ENCODE results near the gene TNKS2.

DNA sequence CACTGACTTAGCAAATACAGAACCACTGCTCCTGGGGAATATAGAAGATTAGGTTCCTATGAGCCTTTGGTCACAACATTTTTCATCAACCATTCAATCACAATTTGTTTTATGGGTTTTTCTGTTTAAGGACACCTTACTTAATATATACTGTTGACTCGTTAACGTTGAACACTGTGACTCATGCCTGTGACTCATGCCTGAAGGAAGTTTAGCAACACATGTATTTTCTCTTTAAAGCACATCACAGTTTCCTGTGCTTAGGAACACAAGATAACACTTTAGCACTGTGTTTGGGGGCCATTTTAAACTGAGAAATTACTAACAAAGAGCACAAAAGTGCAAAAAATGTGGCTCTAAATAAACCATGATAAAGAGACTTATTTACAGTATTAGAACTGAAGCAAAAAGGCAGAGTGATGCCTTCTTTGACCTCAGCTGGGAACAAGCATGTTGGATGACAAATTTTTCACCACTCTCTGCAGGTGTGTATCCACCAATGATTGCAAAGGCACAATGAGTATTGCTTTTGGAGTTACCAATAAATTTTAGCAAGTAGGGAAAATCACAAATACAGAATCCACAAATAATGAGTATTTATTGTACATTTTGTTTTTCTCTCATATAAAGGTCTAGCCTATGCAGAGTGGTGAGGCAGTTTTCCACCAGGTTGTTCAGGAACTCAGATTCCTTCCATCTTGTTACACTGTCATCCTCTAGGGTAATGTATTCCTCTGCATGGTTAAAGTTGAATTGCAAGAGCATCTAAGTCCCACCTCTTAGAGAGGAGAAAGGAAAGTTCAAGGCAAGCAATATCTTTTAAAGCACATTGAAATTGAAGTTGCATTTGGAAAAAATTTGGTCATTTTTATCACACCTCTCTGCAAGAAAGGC is 103.8 kb downstream of the TNKS2 start:
- TF ChIP-seq, protein P1, sequence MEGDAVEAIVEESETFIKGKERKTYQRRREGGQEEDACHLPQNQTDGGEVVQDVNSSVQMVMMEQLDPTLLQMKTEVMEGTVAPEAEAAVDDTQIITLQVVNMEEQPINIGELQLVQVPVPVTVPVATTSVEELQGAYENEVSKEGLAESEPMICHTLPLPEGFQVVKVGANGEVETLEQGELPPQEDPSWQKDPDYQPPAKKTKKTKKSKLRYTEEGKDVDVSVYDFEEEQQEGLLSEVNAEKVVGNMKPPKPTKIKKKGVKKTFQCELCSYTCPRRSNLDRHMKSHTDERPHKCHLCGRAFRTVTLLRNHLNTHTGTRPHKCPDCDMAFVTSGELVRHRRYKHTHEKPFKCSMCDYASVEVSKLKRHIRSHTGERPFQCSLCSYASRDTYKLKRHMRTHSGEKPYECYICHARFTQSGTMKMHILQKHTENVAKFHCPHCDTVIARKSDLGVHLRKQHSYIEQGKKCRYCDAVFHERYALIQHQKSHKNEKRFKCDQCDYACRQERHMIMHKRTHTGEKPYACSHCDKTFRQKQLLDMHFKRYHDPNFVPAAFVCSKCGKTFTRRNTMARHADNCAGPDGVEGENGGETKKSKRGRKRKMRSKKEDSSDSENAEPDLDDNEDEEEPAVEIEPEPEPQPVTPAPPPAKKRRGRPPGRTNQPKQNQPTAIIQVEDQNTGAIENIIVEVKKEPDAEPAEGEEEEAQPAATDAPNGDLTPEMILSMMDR (optimal IDR thresholded peaks at IDR 0.05 in 1 of 3, IDR thresholded peaks at IDR 0.05 in 1 of 3, conservative IDR thresholded peaks at IDR 0.05 in 1 of 3; ENCODE audit: extremely low read depth in 1 of 3, insufficient read depth in 2 of 3, low read length in 3 of 3) = no peak
- no peak for TF ChIP-seq EZH2 (IDR thresholded peaks at IDR 0.05; ENCODE audit: low read length)

Measured in keratinocyte (primary cell).